Inferior parietal cortex (tissue), 1 donor: Measurements from ENCODE around the gene FOXRED1.

Experiments used
- DNase-seq: peaks from one replicate; pipeline ENCODE4 v3.0.0-alpha.2; 2016; ENCODE audit errors: extremely low spot score

Gene FOXRED1

GRCh38 chr11:126311401-126312291, 42.7 kb downstream of the FOXRED1 start:
- no peak for DNase-seq

DNA sequence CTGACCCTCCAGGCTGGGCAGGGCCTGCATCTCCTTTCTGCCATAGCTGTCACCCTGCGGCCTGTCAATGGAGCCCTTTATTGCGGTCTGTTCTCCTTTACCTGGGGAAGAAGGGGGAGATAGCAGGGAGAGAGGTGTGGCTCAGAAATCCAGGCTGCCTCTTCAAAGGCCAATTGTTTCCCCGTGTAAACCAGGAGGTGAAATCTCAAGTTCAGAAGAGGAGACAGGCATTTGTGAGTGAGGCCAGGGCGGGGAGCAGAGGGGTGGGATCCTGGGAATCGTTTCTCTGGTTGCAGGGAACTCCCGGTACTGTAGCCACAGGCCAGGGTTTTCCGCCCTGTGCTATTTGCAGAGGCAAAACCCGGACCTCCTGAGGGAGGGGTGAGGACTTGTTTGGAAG, 44.0 kb downstream of the FOXRED1 start:
- DNase-seq, result no peak

DNA sequence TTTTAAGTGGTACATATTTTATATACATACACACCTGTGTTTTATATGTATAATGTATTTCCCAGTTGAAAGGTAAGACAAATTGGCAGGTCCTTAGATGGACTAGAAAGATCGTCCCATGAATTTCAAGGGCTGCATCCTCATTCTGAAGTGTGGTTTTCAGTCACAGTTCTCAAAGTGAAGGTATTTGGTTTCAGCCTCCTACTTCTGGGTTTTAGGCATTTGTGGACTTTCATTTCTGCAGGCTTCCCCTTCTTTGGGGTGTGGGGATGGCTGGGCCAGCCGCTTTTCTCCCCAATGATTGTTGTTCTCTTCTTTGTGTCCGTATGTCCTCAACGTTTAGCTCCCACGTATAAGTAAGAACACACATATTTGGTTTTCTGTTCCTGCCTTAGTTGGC, 44.9 kb downstream of the FOXRED1 start:
- DNase-seq, result no peak

DNA sequence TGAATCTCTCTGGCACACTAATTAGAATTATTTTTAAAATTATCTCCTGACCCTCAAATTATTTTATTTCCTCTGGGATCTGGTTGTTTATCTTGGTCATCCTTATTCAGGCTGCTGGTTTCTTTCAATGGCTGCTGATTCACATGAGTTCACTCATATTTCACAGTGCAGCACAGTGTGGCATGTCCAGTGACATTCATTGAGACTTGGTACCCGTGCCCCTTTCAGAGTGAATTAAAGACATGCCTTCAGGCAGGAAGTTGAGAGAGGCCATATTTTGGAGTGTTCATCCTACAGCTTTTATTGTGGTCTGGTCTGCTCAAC, 48.4 kb downstream of the FOXRED1 start:
- DNase-seq, result no peak

DNA sequence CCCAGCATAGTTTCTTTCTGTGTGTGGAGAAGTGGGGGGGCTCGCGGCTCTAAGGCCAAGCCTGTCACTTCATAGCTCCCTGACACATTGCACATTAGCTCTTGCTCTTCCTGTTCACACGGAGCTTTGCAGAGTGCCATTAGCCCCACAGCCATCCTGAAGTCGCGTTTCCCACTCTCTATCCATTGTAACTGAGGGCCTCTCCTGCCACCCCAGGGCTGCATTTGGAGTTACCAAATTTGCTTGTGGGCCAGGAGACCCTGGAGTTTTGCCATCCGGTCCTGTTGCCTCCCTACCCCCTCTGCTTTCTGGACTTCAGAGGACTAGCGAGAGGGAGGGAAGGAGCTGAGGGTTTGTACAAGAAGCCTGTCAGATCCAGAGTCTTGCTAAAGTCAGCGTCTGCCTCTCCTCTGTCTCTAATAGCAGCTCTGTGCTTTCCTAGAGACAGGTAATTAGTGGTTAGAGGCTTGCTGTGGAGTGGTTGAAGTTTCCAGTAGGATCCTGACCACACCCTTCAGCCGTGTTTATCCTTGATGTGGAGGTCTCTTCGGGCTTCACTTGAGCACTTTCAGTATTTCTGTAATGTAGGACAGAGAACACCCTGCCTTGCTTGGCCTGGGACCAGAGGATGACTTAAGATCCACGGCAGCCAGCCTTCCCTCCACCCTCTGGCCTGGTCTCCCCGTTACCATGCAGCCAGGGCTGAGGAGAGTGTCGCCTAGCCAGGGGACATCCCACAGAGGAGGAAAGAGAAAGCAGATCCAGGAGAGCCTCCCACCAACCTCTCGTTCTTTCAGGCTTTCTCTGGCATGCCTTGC, 49.0 kb downstream of the FOXRED1 start:
- peak; percentile 15 for DNase-seq

- DNase-seq, result peak; percentile 42
Observed at GRCh38 chr11:126318574-126319373, 49.8 kb downstream of the FOXRED1 start.

DNA sequence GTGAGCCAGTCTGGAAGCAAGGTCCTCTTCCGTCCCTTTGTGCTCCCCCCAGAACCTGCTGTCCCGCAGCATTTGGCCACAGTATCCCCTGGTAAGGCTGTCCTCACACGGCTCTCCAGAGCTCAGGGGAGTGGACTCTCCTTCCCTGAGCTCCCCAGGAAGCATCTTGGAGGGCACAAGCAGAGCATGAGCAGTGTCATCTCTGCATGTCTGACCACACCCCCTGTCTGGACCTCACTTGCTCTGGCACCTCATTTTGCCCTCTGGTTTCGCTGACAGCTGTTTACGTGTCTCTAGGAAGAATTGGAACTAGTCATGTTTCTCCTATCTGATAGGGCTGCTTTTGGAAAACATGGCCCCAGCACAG, 50.4 kb downstream of the FOXRED1 start:
- no peak for DNase-seq

- no peak for DNase-seq
Observed at GRCh38 chr11:126322996-126323395, 54.0 kb downstream of the FOXRED1 start.

DNA sequence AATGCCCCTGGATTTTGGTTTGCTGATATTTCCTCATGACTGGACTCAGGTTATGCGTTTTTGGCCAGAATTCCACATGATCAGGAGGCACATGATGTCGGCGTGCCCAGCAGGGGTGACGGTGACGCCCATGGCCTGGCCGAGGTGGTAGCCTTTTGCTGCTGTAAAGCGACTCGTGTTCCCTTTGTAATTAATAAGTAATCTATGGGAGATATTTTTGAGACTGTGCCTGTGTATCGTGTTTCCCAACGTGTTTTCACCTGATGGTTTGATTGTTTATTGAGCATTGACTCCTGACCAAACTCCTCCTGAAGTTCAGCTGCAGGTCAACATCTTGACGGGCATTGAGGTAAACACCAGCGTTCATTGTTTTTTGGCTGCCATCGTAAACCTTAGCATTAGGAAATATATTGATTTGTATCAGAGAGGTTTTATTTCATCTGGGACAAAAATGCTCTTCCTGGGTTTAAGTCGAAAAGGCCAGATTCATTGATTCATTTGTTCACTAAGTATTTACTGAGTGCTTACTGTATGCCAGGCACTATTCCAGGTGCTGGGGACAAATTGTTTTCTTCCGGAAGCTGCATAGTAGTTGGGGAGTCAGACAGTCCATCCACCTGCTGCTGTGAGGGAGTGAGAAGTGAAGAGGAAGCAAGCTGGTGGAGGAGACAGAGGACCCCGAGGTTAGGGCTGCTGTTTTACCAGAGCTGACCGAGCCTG, 58.5 kb downstream of the FOXRED1 start:
- no peak for DNase-seq
